HG02759 (cell line): Measurements from ENCODE around the gene RAB8B.

Experiments
- ATAC-seq: cut with Tn5 transposase; IDR thresholded peaks from one replicate; pipeline ENCODE4 v1.9.1; 2021; ENCODE audit warnings: mild to moderate bottlenecking, moderate library complexity; ENCODE audit not compliant: unreplicated experiment

RAB8B gene

DNA sequence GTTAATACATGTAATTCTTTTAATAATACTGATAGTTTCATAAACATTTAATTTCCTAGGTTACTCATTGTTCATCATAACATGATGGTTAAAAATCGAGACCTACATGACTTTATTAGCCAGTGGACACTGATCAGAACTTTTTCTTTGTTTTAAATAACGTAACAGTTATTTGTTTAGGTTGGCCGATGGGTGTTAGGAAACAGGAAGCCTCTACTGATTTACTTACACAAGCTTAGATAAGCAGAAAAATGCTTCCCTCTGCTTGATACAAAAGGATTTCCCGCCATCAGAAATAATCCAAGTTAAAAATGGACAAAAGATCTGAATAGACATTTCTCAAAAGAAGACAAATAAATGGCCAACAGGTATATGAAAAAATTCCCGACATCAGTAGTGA lies 71.4 kb downstream of the RAB8B start:
- ATAC-seq: no peak

DNA sequence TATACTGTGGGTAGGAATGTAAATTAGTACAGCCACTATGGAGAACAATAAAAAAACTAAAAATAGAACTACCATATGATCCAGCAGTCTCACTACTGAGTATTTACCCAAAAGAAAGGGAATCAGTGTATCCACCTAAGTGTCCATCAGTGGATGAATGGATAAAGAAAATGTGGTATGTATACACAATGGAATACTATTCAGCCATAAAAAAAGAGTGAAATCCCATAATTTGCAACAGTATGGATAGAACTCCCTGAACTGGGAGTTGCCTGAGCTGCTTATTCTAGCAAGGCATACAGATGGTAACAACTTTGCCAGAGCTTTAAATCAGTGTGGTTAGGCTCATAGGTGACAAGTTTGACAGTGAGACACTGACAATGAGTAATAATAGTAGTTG lies 71.9 kb downstream of the RAB8B start:
- ATAC-seq: no peak

DNA sequence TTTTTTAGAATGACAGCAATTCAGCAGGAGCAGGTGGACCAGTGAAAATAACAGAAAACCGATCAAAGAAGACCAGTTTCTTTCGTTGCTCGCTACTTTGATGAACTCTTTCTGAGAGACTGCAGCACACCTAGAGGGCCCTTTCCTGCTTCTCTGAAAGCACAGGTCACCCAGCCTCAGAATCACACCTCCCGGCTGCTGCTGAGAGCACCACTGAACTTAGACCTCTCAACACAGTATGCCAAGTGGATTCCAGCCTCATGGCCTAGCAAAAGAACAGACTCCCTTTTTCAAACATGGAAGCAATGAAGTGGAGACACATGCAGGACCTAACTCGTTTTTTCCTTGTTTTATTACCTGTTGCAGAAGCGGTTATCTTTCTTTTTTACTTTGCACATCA lies 74.1 kb downstream of the RAB8B start:
- no peak for ATAC-seq

DNA sequence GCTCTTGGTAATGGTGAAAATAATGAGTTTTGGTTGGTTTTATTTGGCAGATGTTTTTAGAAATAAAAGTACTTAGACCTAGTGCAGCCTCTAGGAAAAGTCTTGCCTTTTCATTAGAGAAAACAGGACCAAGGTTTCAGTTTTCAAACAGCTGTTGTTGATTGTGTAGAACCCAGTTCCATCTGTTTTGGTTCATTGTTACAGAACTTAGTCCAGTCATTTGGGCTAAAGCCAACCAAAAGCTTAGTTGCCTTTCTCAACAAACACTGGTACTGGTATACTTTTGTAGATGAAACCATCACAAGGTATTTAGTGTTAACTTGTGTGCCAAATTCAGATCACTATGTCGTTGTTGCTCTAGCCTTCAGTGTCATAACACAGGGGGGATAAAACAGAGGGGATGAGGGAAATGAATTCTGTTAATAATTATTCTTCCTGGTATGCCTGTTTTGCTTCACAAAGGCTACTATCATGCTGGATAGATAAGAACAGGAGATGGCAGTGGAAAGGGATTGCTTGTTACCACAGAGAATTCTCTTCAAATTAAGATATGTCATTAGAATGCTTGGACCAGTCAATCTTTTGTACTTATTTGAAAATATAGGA lies 75.4 kb downstream of the RAB8B start:
- no peak for ATAC-seq

GRCh38 chr15:63274427-63274826 lies 85.0 kb downstream of the RAB8B start:
- ATAC-seq: no peak

- no peak for ATAC-seq
Observed at GRCh38 chr15:63276342-63277037, 87.1 kb downstream of the RAB8B start.

GRCh38 chr15:63277038-63277892 lies 87.9 kb downstream of the RAB8B start, which contains the start of gene APH1B:
Gene APH1B, plus strand, starts transcription at chr15:63277605. Its CDS starts 19 bp downstream, at chr15:63277624.
- ATAC-seq: peak; percentile 86

GRCh38 chr15:63277893-63278456 lies 88.6 kb downstream of the RAB8B start:
- peak; percentile 3 for ATAC-seq

GRCh38 chr15:63283126-63283525 lies 93.7 kb downstream of the RAB8B start:
- ATAC-seq: no peak

DNA sequence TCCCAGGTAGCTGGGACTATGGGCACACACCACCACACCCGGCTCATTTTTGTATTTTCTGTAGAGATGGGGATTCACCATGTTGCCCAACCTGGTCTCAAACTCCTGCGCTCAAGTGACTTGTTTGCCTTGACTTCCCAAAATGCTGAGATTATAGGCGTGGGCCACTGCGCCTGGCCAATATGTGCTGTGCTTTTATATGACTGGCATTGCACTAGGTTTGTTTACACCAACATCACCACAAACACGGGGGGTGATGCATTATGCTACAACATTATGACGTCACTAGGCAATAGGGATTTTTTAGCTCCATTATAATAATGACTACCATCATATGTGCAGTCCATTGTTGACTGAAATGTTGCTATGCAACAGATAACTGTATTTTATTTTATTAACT lies 94.9 kb downstream of the RAB8B start:
- ATAC-seq: no peak

DNA sequence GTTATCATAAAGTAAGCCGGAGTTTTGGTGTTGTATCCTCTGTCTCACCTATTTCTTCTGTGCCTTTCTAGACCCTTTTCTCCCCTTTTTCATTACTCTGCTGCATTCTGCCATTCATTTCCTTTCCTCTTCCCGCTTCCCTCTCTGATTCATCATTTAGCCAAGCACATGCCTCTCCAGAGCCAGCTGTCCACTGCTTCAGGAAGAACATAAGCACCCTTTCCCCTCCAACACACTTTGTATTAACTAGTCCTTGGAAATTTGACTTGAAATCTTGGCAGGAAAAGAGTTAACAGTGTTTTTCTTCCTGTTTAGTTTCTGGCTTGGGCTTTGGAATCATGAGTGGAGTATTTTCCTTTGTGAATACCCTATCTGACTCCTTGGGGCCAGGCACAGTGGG lies 97.7 kb downstream of the RAB8B start:
- ATAC-seq: no peak

DNA sequence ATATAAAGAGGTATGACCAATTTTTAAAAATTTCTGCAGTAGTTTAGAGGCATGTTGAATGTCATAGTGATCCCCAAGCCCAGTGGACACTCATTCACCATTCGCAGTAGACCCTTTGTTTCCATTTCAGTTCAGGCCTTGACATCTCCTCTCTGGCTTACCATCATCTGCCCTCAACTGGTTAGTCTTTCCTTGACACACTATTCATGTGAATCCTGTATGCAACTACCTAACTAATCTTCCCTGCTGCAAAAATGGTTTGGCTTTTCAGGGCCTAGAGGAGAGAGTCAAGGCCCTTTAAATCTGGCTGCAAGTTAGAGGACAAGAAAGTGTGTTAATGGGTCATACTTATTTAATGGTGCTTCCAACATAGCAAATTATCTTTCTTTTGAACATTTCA lies 98.9 kb downstream of the RAB8B start:
- no peak for ATAC-seq

GRCh38 chr15:63288778-63289378 lies 99.5 kb downstream of the RAB8B start:
- no peak for ATAC-seq

DNA sequence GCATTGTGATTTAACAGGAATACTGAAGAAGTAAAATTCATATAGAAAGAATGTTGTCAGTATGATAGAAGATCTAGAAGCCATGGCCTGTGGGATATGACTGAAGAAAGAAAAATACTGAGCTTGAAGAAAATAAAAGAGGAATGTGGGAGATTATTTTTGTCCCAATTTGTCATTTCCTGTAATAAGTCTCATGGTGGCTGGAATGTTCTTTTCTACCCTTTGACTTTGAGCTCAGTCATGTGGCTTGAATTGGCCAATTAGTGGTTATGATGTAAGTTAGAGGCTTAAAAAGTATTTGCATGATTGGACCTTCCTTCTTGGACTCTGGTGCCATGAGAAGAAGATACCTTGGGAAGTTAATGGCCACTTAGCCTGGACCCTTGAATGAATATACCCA lies 102.1 kb downstream of the RAB8B start:
- ATAC-seq: no peak

DNA sequence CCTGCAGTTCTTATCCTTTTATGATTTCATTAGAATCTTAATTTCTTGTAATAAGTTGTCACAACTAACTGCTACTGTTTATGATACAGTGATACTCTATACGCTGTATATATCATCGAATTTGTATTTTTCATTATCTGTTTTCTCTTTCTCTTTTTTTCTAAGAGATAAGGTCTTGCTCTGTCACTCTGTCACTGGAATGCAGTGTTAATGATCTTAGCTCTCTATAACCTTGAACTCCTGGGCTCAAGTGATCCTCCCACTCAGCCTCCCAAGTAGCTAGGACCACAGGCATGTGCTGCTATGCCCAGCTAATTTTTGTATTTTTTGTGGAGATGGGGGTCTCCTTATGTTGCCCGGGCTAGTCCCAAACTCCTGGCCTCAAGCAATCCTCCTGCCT lies 102.8 kb downstream of the RAB8B start:
- no peak for ATAC-seq

DNA sequence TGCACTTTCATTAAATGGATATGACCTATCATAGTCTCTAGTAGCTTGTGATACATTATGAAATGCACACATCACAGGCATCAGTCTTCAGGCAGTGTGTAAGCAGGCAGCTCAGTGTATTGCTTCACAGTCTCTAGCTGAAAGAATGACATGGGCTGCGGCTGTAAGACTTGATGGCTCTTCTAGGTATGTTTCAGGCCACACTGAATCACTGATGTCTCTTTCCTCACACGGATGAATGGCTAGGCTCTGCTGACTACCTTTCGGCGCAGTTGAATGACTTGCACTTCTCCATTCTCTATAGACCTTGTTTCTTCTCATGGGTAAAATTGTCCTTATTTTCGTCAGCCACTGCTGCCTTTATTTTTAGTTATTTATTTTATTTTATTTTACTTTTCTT lies 103.4 kb downstream of the RAB8B start:
- no peak for ATAC-seq

DNA sequence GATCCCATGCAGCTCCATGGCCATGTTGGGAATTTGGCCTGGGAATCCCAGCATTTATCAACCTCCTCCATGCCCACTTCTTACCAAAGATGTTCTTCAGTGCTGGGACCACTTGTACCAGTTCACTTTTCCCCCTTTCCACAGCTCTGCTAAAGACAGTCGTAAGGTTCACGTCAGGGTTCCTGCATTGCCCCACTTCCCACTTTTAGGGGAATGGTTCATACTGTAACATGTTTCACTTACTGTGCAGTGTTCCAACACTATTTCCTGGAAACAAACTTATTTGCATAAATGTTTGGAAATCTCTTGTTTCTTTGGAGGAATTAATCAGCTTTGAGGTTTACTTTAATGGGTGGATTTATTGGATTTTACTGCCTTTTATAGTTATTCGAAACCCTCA lies 105.0 kb downstream of the RAB8B start:
- no peak for ATAC-seq

GRCh38 chr15:63295341-63295740 lies 105.9 kb downstream of the RAB8B start:
- no peak for ATAC-seq

GRCh38 chr15:63296195-63296594 lies 106.8 kb downstream of the RAB8B start:
- ATAC-seq: no peak

DNA sequence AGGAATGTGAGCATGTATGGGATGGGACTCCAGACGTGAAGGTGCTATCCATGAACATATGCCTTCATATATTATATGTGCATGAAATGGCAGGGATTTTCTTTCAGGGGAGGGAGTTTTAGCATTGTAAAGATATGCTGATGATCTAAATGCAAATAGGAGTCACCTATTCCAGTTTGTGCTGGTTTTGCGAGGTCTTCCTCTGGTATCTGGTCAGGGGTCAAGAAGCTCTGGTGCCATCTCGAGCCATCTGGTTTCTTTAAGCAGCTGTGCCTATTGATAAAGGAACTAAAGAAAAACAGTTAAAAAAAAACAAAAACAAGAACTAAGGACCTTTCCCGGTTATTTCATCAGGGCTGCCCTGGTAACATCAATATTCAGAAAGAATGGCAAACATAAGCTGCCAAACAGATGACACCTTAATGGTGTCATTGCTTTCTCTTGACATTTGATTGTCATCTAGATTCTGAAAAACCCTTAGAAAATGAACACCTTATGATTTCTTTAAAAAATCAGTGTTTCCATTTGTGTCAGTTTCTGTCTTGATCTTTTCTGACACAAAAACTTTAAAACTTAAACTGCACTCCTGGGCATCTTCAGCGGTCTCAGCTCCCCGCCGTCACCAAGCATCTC lies 110.7 kb downstream of the RAB8B start:
- ATAC-seq: no peak

DNA sequence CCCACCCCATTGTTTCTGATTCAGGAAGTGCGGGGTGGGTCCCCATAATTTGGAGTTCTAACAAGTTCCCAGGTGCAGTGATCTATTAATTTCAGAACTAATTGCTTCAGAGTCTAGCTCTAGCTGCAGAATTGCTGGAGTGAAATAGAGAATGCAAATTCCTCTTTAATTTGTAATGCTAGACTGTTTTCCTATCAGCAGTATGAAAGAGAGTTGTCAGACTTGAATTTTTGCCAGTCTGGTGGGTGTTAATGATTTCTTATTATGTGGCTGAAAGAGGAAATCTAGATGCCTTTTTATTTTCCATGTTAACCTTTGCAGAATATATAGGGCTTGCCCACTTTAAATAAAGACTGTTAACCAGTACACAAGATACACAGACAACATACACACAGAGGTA lies 111.7 kb downstream of the RAB8B start:
- ATAC-seq: no peak
